DMS79 treated with DMSO at 0.1 percent for 48 hours (cell line): ENCODE results near the gene POP4.
"Not testable (repeated sequence)": the region's sequence is repeated elsewhere in the genome, so short reads cannot be mapped to it uniquely, and the experiment has no call there.

Experiments used
- DNase-seq: peaks from one replicate; lab custom pipeline; 2025; lab: John Stamatoyannopoulos, UW

Gene POP4

DNA sequence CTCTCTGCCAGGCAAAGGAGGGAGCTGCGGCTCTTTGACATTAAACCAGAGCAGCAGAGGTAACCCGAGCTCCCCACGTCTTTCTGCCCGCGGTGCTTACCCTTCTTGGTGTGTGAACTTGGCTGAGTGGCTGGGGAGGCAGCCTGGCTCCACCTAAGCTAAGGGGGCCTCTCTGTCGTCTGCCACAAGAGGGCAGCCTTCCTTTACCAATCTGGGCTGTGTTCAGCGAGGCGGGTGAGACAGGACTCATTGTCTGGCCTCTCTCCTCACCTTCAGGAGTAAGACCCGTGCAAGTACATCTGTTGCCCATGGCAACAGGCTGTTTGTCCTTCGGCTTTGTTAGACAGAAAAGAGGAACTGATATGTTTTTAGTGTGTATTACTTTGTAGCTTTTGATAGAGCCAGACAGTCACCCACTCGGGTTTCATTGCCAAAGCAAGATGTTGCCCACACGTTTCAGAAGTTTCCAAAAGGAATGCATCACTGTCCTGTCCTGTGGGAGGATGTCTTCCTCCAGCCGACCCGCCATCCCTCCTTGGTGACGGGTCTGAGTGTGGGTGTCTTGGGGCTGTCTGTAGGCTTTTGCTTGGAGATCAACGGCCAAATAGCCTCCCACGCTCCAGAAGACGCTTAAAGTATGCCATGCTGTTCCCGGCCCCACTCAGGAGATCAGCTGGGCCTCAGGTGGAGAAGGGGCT lies 4.6 kb downstream of the POP4 start:
- DNase-seq, result peak; percentile 70

DNA sequence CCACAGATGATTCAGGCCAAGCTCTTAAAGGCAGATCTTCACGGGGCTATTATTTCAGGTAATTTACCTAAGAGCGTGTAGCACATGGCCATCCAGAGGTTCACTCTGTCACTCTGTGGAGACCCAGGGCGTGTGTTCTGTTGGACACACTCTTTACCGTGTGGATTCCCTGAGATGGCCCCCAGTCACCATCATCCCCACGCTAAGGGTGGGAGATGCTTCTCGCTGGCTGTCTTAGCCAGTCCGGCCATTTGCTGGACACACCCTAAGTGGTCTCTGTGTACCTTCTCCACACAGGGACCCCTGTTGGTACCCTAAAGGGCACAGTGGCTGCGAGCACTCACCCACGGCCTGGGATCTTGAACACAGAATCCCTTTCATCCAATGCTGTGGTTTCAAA lies 6.0 kb downstream of the POP4 start:
- DNase-seq, result no peak

DNA sequence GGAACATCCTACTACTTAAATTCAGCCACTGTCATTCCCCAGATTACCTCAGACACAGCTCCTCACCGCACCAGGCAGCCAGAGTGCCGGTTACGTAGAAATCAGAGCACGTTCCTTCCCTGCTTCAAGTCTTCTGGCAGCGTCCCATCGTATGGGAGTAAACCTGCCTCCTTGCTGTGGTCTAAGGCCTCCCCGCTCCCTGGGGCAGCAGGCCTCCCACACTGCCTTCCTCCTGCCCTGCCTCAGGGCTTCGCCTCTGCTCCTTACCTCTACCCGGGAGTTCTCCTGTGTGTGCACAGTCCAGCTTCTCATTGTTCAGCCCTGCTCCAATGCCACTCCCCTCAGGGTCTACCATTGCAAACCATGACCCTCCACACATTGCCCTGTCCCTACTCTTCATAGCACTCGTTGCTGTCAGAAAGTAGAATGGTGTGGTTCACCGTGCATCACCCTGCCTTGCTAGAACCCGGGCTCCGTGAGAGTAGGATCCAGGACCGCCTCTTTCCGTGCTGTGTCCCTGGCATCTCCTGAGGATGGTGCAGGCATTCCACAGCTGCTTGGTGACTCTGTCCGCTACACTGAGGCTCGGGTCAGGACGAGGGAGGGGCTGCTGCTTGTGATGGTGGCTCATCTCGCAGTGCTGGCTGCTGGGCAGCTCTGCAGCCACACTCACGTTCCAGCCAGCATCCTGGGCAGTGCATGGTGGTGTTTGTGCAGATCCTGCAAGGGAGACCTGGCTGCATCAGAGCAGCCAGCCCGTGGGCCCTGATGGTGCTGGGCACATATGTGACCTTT lies 6.9 kb downstream of the POP4 start:
- no peak for DNase-seq

DNA sequence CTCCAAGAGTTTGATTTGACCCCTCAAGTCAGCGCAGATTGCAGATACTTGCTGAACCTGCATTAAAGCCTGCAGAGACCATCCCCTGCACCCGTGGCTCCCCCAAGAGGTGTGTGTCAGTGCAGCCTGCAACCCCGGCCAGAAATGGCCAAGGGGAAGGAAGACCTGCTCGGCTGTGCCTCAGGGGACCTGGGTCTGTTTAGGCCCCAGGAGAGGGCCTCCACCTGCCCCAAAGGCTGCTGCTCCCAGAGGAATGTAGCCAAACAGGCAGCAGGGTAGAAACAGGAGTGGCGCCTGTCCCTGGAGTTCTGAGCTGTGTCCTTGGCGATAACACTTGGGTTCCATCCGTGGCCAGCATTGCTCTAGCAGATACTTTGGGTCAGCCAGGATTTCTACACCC lies 8.0 kb downstream of the POP4 start:
- DNase-seq, result no peak

DNA sequence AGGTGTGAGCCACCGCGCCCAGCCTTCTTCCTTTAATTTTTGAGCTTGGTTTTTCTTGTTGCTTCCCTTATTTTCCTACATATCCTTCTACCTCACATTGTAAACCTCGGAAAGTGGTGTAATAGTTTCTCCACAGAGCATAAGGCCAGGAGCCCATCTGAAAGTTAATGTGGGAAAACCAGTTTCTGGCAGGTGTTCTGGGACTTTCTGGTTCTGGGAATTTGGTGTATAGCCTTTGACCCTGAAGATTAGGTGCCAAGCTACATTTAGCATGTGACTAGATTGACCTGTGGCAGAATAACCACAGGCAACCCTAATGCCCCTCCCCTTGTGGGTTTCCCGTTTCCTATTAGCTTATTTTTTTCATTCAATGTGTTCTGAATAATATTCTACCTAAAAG lies 8.7 kb downstream of the POP4 start:
- no peak for DNase-seq

DNA sequence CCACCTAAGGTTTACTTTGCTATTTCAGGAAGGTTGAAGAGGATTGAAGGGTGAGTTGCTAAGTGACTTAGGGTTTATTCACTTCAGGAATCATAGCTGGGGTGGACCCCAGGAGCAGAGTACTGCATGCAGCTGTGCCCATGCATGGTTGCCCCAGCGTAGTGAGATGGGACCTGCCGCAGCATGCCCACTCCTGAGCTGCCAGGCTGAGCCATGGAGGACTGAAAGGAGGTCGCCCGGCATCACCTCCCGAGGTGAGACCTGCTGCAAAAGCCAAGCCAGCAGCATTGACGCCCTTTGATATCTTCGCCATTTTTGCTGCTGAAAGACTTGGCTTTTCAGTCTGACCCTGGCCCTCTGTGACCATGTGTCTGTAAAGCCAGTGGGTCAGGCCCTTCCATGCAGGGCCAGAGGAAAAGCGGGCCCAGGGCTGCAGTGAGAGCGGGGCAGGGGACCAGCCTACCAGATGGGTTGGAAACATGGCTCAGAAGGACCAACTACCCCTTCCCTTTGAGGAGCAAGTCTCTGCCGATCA lies 9.9 kb downstream of the POP4 start:
- DNase-seq, result no peak

DNA sequence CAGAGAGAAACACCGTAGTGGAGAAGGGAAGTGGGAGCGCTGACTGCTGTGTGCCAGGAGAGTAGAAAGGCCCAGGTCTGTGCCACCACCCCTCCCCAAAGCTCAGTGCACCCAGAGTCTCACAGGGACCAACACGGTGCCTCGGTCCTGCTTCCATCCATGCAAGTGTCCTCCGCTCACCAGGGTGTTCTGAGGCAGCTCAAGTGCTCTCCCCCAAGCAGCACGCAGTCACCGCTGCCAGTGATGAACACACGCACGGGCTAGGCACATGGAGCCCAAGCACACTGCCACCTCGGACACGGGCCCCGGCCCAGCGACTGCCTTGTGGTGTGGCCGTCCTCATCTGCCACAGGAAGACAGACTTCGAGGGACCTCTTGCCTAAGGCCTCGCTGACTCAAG lies 10.5 kb downstream of the POP4 start:
- DNase-seq, result no peak

DNA sequence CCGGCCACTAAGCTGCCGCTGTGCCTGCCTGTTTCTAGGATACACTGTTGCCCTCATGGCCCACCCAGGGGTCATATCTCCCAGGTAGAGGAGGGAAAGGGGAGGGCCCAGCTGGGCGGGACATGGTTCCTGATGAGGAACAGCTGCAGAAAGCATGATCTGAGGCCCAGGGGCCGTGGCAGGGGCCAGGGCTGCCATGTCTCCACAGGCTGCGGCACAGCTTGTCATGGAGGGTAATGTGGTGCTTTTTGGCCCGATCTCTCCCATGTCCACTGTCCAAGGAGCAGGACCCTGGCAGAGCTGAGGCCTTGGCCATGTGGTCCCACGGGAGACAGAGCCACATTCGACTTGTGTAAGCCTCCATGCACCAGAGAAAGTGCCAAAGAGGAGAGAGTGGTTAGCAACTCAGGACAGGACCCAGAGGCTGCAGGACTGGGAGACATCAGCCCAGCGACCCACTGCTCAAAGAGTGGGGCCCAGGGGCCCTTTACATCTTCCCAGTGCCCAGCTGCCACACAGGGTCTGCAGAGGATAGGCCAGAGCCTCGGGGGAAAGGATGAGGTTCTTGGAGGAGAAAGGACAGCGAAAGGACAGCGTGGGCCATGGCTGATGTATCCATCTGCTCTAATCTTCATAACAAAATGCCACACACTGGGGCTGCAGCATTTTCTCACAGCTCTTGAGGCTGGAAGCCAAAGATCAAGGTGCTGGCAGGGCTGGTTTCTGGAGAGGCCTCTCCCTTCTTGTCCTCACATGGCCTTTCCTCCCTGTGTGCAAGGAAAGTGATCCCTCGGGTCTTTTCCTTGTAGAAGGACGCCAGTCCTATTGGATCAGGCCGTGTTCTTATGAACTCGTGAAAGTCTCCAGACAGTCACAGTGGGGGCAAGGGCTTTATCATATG lies 11.5 kb downstream of the POP4 start:
- DNase-seq, result no peak

DNA sequence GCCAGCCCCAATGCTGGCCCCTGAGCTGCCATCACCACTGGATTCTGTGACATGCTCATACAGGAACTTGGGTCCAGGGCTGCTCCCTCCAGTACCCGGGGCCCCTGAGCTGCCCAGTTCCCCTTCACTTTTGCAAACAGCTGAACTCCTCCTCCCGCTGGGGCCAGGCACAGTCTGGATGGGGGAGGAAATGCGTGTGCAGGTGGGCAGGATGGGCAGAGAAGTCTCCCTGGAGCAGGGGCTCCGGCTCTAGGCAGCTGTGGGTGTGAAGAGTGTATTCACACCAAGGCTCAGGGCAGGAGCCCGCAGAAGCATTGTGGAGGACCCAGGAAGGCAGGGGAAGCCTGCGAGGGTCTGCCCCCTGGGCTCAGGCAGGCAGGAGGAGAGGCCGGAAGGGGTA lies 12.4 kb downstream of the POP4 start:
- DNase-seq, result no peak

DNA sequence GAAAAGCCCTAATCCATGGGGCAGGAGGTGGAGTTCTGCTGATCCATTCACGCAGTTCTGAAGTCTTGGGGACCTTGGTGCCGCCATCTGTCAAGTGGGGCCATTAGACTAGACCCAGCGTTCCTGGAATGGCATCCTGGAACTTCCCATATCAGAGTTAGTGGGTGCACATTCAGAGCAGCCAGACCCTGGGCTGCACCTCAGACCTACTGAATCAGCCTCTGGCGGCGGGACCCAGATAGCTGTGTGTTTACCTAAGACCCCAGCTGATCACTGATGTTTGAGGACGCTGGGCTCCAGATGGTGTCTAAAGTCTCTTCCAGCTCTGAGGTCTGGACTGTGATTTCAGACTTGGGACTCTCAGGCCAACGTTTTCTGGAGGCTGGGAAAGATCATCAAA lies 12.8 kb downstream of the POP4 start:
- no peak for DNase-seq

DNA sequence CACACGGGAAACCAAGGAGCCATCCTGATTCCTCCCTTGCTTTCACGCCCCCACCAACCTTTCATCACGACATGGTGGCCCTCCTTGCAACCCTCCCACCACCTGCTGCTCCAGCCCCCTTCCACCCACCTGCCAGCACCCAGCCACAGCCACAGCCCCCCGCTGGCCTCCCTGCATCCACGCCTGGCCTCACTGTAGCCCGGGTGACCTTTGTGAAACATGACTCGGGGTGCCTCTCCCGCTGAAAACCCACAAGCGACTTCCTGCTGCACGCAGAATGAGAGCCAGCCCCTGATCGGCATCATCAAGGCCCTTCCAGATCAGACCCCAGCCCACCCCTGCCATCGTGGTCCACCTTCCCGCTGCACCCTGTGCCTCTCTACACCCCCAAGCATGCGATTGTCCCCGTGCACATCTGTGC lies 14.9 kb downstream of the POP4 start:
- DNase-seq, result no peak

DNA sequence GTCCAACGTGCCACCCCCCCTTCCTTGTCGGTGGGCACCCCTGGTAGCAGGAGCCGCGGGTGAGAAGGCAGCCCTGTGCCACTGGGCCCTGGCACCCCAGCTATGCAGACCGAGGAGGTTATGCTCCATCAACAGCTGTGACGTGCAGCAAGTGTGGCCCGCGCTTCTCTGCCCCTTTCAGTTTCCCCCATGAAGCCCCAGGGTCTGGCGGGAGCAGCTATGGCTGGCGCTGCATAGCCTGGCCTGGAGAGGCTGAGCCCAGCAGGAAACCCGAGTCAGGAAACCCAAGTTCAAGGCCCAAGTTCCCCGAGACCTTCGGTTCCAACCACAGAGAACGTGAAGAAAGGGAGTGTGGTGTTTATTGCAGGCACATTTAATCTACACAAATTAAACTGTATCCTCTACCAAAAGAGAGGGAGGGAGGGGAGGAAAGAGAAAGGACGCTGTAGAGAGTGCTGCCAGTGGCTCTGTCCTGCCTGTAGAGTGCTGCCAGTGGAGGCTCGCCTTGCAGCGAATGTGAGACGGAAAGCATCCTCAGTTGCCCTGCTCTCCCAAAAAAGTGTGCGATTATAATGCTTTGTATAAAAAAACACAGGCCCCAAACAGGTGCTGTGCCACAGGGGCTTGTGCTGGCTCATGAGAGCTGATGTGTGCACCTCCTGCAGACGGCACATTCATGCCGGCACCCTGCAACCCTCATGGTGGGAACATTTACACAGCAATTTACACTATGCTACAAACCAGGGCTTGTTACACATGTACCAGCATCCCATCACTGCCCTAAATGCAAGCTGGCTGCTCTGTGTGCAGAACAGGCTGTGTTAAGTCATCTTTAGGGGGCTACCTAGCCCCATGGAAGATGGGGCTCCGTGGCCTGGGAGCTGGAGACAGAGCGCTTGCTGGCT lies 16.3 kb downstream of the POP4 start:
- no peak for DNase-seq

DNA sequence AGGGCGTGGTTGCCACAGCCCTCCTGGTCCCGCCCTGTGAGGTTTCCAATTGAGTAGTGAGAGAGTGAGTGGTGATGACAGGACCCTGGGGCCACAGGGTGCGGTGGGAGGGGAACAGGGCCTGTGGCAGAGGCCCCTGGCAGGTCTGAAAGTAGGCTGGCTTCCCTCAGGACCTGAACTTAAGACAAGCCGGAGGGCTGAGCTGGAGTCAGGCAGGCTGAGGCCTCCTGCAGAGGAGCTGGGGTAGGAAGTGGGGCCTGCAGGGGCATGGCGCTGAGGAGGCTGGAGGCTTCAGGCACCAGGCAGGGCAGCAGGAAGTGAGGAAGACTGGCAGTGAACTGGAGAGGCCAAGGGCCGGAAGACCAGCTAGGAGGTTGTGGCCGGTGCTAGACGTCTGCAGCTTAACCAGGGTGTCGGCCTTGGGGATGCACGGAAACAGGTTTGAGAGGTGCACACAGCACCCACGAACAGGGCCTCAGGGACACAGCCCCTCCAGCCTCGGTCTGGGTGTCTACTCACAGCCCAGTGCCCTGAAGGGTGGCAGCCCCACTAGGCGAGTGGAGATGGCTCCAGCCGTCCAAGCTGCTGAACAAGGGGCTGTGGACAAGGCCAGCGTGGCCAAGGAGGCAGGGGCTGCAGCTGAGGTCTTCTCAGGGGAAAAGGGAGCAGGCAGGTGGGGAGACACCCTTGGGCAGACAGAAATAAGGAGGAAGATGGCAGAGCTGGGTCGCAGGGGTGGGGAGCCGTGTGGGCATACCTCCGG lies 17.8 kb downstream of the POP4 start:
- DNase-seq, result no peak

DNA sequence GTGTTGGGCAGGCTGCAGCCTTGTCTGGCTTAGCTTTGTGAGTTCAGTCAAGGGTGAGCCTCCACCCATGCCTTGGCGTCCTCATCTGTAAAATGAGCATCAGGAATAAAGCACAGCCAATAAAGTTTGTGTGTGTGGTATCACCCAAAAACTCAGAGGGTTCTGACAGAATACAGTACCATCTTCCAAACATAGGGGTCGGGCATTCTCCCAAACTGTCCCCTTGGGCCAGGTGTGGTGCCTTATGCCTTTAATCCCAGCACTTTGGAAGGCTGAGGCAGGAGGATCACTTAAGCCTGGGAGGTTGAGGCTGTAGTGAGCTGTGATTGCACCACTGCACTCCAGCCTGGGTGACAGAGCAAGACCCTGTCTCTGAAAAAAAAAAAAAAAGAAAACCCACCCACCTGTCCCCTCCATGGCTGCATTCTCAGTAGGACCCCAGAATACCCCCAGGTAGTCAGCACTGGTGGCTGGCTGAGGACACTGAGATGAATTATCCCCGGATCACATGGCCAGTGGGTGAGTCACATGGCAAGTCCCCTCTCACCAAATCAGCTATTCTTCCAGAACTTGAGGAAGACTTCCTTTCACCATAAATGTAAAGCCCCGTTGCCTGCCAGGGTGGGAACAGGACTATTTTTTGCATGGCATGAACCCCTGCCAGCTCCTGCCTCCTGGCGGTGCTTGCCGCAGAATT lies 18.6 kb downstream of the POP4 start:
- no peak for DNase-seq

DNA sequence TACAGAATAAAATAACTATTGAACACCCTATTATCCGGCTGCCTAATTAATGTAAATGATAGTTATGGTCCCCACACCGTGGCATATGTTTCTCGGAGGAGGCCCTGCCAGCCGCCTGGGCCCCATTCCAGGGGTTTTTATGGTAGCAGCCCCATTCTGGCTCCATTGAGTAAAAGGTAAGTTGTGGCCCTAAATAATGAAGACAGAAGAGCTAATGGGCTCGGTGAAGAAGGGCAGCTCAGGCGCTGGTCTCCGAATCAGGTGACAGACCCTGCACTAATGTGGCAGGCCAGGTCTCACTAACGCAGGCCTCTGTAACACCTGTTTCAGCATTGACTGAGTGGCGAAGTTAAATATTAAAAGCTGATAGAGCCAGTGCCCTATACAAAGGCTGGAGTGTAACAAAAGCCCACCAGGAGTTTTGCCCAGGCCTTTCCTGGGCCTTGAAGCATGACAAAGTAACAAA lies 19.1 kb downstream of the POP4 start:
- no peak for DNase-seq

DNA sequence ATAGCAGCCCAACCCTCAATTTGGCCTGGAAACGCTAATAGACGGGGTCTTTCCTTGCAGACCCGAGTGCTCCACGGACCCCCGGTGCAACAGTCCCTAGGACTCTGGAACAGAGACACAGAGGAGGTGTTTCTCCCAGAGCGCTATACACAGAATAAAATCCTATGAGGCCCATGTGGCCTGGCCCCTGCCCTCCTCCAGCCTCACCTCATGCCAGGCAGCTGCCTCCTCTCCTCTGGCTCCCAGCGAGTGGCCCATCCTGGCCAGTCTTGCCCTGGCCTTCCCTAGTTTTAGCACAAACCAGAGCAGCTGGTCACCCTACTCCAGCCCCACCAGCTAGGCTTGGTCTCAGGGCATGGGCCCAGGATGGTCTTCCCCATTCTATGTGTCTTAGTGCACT lies 20.3 kb downstream of the POP4 start:
- no peak for DNase-seq

DNA sequence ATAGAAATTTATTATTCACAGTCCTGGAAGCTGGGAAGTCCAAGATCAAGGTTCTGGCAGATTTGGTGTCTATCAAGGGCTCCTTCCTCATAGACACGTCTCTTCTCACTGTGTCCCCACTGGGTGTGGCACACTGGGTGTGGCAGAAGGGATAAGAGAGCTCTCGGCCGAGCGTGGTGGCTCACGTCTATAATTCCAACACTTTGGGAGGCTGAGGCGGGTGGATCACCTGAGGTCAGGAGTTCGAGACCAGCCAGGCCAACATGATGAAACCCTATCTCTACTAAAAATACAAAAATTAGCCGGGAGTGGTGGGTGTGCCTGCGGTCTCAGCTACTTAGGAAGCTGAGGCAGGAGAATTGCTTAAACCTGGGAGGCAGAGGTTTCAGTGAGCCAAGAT lies 20.7 kb downstream of the POP4 start:
- not testable (repeated sequence) for DNase-seq

DNA sequence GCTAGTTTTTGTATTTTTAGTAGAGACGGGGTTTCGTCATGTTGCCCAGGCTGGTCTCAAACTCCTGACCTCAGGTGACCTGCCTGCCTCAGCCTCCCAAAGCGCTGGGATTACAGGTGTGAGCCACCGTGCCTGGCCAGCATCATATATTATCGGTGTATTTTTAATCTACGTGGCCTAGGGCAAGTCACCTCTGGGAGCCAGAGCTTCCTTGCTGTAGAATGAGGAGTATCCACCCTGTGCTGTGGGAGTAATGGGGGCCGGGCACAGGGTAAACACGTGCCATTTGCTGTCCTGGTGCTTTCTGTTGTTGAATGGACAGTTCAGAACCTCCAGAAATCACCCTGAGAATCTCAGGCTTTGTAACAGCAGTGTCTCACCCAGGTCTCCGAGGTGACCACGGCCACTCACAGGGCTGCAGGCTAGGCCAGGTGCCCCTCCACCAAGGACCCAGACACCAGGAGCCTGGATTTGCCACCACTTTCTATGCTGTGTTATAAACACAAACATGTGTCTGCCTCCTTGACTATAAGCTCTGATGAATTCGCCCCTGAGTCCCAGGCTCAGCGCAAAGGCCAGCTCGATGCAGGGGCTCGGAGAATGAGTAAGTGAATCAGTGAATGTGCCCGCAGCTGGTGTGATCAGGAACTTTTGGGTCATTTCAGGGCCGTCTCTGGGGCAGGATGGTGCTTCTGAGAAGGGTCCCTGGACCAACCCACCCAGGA lies 22.7 kb downstream of the POP4 start:
- DNase-seq, result no peak

DNA sequence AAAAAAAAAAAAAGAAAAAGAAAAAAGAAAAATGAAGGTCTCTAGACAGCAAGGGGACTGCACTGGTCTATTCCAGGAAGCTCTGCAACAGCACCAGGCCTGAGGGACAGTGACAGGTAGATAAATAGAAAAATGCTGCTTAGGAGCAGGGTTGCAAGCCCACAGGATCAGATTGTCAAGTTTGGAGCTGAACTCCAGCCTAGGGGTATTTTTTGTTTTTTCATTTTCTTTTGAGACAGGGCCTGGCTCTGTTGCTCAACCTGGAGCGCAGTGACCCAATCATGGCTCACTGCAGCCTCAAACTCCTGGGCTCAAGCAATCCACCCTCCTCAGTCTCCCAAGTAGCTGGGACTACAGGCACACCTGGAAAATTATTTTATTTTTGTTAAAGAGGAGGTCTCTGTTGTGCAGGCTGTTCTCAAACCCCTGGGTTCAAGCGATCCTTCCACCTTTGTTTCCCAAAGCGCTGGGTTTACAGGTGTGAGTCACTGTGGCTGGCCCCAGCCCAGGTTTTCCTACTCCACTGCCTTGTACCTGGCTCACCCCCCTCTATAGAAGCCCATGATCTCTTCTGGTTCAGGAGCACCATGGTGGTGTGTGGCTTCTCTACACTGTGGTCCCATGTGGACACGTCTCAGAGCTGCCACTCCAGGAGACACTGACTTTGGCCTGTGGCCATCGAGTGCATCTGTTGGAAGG lies 23.9 kb downstream of the POP4 start:
- DNase-seq, result no peak
